ENCODE measurements around the gene THSD4.

GRCh38 chr15:71505962-71506361, 390.7 kb downstream of the THSD4 start:
- TF ChIP-seq CTCF (IDR thresholded peaks at IDR 0.05): no peak
- TF ChIP-seq POLR2A (IDR thresholded peaks at IDR 0.05): no peak
